HepG2 (cell line): ENCODE data around the gene FARSB. TPM values are rescaled to one million over a fixed set of nuclear protein-coding genes. Genes with fewer than 3 reads are reported as not detected.

ENCODE experiments used
- ATAC-seq: fragments of 200-7000 bp; cut with Tn5 transposase; 3 replicates; pipeline ENCODE4 v1.9.1; 2020; ENCODE audit warnings: mild to moderate bottlenecking, moderate library complexity
- BruUV-seq: library from RNA; stranded (reverse); fragments of 400-500 nt; replicated peaks from 2 replicates; lab custom pipeline; 2021; lab: Mats Ljungman, UMichigan
- CTCF ChIA-PET: fragments of 300-600 bp; formaldehyde crosslinking; extraction: SDS; loops from one replicate; lab custom pipeline; 2021; ENCODE audit warnings: low total read pairs, inconsistent platforms, low intra/inter-chr PET ratio; lab: Yijun Ruan, JAX
- POLR2A ChIA-PET: fragments of 350-600 bp; sonication (Branson Sonifier 250); formaldehyde crosslinking; loops from one replicate; lab custom pipeline; 2020; ENCODE audit warnings: antibody characterized with exemption, inconsistent platforms; lab: Yijun Ruan, JAX
- DNase-seq: peaks from one replicate; pipeline ENCODE4 v3.0.0-alpha.2; 2015; ENCODE audit warnings: low spot score
- FAIRE-seq: peaks from 3 replicates; lab custom pipeline; 2011; peaks lifted over from hg19 to GRCh38; lab: Jason Lieb, UNC
- H2AFZ ChIP-seq: one replicate; pipeline ENCODE4 v1.6.1; 2011; ENCODE audit warnings: low read length, inconsistent platforms
- H3K27ac ChIP-seq: fragments of 300-600 bp; 3 replicates; pipeline ENCODE4 v1.8.0; 2011; ENCODE audit warnings: mixed run types, mild to moderate bottlenecking, mixed read lengths, low read length, inconsistent platforms; ENCODE audit not compliant: insufficient read depth; ENCODE audit errors: extremely low read length
- H3K27me3 ChIP-seq, 2 experiments: fragments of 200-600 bp in 1 of 2; 2 replicates in 1 of 2; 3 replicates in 1 of 2; pipeline versions ENCODE4 v1.6.0 to v1.8.0; 2011; ENCODE audit warnings: low read length in 2 of 2, mild to moderate bottlenecking in 2 of 2, moderate library complexity in 2 of 2, inconsistent platforms in 1 of 2; ENCODE audit not compliant: insufficient read depth in 2 of 2, control insufficient read depth in 1 of 2
- H3K36me3 ChIP-seq, 2 experiments: fragments of 200-600 bp in 1 of 2; replicated peaks in 1 of 2; 2 replicates in 1 of 2; 3 replicates in 1 of 2; pipeline versions ENCODE4 v1.5.1 to v1.8.0; 2011; ENCODE audit warnings: low read length in 2 of 2, inconsistent platforms in 1 of 2; ENCODE audit not compliant: insufficient read depth in 2 of 2, control insufficient read depth in 1 of 2
- H3K4me1 ChIP-seq: 2 replicates; pipeline ENCODE4 v1.5.1; 2012; ENCODE audit warnings: low read length, inconsistent platforms; ENCODE audit not compliant: insufficient read depth
- H3K4me2 ChIP-seq: 2 replicates; pipeline ENCODE4 v1.6.0; 2011; ENCODE audit warnings: low read depth, low read length, inconsistent platforms
- H3K4me3 ChIP-seq, 3 experiments: fragments of 200-600 bp in 1 of 3; sonication (generic), shearing (Covaris generic) in 1 of 3; replicated peaks in 1 of 3; 2 replicates each; pipeline ENCODE4 v1.5.1; 2011 to 2016; ENCODE audit warnings: low read length in 3 of 3, inconsistent platforms in 2 of 3, low read depth in 2 of 3, mild to moderate bottlenecking in 2 of 3, control low read depth in 1 of 3, mixed read lengths in 1 of 3; ENCODE audit not compliant: insufficient read depth in 1 of 3
- H3K79me2 ChIP-seq: one replicate; pipeline ENCODE4 v1.6.1; 2011; ENCODE audit warnings: low read length, inconsistent platforms; ENCODE audit not compliant: insufficient read depth
- H3K9ac ChIP-seq: 2 replicates; pipeline ENCODE4 v1.6.0; 2011; ENCODE audit warnings: mild to moderate bottlenecking, low read depth, low read length, inconsistent platforms; ENCODE audit not compliant: insufficient read depth
- H3K9me3 ChIP-seq: 2 replicates; pipeline ENCODE4 v1.5.1; 2012; ENCODE audit warnings: mild to moderate bottlenecking, low read length
- H4K20me1 ChIP-seq: 2 replicates; pipeline ENCODE4 v1.6.0; 2011; ENCODE audit warnings: inconsistent platforms, mild to moderate bottlenecking, low read length, moderate library complexity; ENCODE audit not compliant: insufficient read depth
- ARNT2 ChIP-seq: sonication (generic); formaldehyde crosslinking; IDR thresholded peaks from 2 replicates; pipeline ENCODE4 v1.8.0; 2022; ENCODE audit warnings: mild to moderate bottlenecking, low read depth, missing genetic modification reagents, moderate library complexity
- CREM ChIP-seq, 2 experiments: sonication (generic) in 1 of 2; formaldehyde crosslinking in 1 of 2; IDR thresholded peaks; 2 replicates each; pipeline versions ENCODE4 v1.4.0 to v1.6.1; 2016 to 2020; ENCODE audit warnings: antibody characterized with exemption in 1 of 2, mild to moderate bottlenecking in 1 of 2, missing genetic modification reagents in 1 of 2
- TCF7 ChIP-seq: sonication (generic); IDR thresholded peaks from 2 replicates; pipeline ENCODE4 v1.6.1; 2016; ENCODE audit warnings: antibody characterized with exemption, low read depth
- ZNF10 ChIP-seq: sonication (generic); formaldehyde crosslinking; IDR thresholded peaks from 2 replicates; pipeline ENCODE4 v1.4.0; 2020; ENCODE audit warnings: mild to moderate bottlenecking, low read depth, missing genetic modification reagents, borderline replicate concordance
- WGBS: methylation state at CpG from one replicate; pipeline ENCODE4 v1.1.6; 2017; ENCODE audit warnings: low lambda C conversion rate; 5-methylcytosine and 5-hydroxymethylcytosine counted together
- in situ Hi-C: cut with HindIII; loops from 2 replicates; pipeline ENCODE4 v1.10.0; 2017; ENCODE audit warnings: low pct_unique_long_range_greater_than_20kb; ENCODE audit not compliant: extremely low pct_ligation_motif_present
- intact Hi-C: fragments of 100-400 bp; cut with micrococcal nuclease; formaldehyde crosslinking; loops from one replicate; pipeline ENCODE4 v1.10.0; 2022; ENCODE audit not compliant: unreplicated experiment
- polyA plus RNA-seq, 8 experiments: library from polyadenylated mRNA; depleted of rRNA in 3 of 8; stranded (reverse) in 7 of 8; unstranded in 1 of 8; fragments of >200 nt; fragmentation: Illumina TruSeq in 4 of 8; extraction: Trizol in 4 of 8; gene quantifications; 2 replicates each; pipeline versions ENCODE4 v1.2.1 to v1.2.3, GENCODE V29; 2011 to 2016; ENCODE audit warnings: low read depth in 4 of 8, missing spikeins in 1 of 8, mixed read lengths in 1 of 8; ENCODE audit not compliant: insufficient read depth in 1 of 8
- total RNA-seq, 5 experiments: library from RNA; depleted of rRNA; stranded (reverse); fragments of >200 nt; fragmentation: Illumina TruSeq; extraction: Trizol; gene quantifications; 2 replicates each; pipeline ENCODE4 v1.2.3, GENCODE V29; 2016; ENCODE audit warnings: low read depth in 1 of 5
- TF ChIP-seq, protein P1 (sequence below): sonication (generic); formaldehyde crosslinking; IDR thresholded peaks from 2 replicates; pipeline ENCODE4 v1.8.0; 2022; ENCODE audit warnings: low read depth, missing genetic modification reagents

FARSB gene
- total and polyA plus RNA-seq, 2 of the 13 experiments (the other 11 are each of a cell fraction or from before 2014, with no cell fraction given), result 23.3 to 45.9 TPM

DNA sequence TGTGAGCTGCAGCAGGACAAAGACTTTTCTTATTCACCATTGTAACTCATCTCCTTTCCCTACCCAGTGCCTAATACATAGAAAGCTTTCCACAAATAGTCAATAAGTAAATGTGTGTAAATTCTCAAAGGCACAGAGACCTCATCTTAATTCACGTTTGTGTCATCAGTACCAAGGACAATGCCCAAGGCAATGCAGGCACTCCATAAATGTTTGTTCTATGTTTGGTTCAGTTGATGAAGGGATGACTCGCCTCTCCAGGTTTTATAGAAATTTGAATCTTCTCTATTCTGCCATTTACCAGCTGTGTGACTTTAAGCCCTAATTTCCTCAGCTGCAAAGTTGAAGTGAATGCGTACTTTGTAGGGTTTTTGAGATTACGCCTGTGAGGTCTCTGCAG lies 13.5 kb upstream of the FARSB start (continued):
- TF ChIP-seq, protein P1, sequence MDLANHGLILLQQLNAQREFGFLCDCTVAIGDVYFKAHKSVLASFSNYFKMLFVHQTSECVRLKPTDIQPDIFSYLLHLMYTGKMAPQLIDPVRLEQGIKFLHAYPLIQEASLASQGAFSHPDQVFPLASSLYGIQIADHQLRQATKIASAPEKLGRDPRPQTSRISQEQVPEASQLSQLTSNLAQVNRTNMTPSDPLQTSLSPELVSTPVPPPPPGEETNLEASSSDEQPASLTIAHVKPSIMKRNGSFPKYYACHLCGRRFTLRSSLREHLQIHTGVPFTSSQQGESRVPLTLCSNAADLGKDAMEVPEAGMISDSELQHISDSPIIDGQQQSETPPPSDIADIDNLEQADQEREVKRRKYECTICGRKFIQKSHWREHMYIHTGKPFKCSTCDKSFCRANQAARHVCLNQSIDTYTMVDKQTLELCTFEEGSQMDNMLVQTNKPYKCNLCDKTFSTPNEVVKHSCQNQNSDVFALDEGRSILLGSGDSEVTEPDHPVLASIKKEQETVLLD (CRISPR knock-in tag), result no peak
- TF ChIP-seq, all 625 proteins: peak for 9

DNA sequence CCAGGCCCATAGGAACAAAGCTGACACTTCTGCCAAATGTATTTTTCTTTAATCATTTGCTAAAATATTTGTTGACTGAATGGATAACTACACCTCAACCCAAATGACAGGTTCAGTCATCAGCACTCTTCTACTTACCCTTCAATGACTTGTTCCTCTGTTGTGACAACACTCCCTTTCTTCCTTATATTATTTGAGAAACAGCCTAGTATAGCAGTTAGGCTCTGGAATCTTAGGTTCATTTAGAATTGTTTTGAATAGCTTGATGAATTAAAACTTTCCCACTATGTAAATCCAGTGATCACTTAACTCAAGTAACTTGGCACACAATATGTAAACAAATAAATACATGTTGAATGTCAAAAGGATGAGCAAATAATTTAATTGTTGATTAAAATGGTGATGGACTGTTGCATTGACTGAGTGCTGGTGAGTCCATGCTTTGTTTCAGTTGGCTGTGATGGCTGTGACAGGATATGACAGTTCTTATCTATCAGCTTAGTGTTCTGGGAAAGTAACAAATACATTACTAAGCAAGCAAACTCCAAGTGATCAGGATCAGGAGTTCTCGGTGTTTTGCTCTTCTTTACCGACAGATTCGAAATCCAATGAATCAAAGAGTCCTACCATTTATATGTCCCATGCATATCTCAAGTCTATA lies 12.7 kb upstream of the FARSB start:
- Histone ChIP-seq H3K27me3 (no peaks in the 10 kb centered on the region; a peak in 1 of 5 replicates), H3K9me3 (no peaks in the 10 kb centered on the region), H3K4me2 (peak overlapping the region; percentile 16; the same call in 1 of the 2 replicates), H3K36me3 (no peaks in the 10 kb centered on the region), H3K4me3 (no peak overlapping the region), H2AFZ (no peak overlapping the region), H3K79me2 (peaks cover 4% of the 10 kb centered on the region), H3K27ac (no peak overlapping the region), H3K9ac (no peak overlapping the region), H4K20me1 (no peaks in the 10 kb centered on the region), H3K4me1 (peaks cover 68% of the 10 kb centered on the region)
- ATAC-seq, result no peak
- POLR2A ChIA-PET, result no interaction called here
- intact Hi-C loops, result no loop called here
- in situ Hi-C loops, result no loop called here
- no peak for FAIRE-seq
- CTCF ChIA-PET, result no interaction called here
- BruUV-seq, result no TSS peak
- 28% methylated on average over 3 of the region's 3 CpGs for WGBS
- DNase-seq, result peak; percentile 24
- no peak for TF ChIP-seq CREM (IDR thresholded peaks at IDR 0.05)
- TF ChIP-seq CREM (CRISPR knock-in tag; IDR thresholded peaks at IDR 0.05), result no peak
- 0 out of 2 replicates have a peak, but pooled peaks have one; percentile 3 for TF ChIP-seq TCF7
- no peak for TF ChIP-seq ARNT2
- no peak for TF ChIP-seq ZNF10 (CRISPR knock-in tag)
